ENCODE results near the gene SOX11.

DNA sequence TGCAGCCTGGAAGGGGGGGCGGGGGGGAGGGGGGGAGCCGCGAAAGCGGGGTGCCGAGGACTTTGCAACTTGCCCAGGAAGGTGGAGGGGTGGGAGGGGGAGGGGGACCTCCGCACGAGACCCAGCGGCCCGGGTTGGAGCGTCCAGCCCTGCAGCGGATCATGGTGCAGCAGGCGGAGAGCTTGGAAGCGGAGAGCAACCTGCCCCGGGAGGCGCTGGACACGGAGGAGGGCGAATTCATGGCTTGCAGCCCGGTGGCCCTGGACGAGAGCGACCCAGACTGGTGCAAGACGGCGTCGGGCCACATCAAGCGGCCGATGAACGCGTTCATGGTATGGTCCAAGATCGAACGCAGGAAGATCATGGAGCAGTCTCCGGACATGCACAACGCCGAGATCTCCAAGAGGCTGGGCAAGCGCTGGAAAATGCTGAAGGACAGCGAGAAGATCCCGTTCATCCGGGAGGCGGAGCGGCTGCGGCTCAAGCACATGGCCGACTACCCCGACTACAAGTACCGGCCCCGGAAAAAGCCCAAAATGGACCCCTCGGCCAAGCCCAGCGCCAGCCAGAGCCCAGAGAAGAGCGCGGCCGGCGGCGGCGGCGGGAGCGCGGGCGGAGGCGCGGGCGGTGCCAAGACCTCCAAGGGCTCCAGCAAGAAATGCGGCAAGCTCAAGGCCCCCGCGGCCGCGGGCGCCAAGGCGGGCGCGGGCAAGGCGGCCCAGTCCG lies 540 bp downstream of the SOX11 start:
- no peak for TF ChIP-seq POLR2A (IDR thresholded peaks at IDR 0.05)
- TF ChIP-seq, protein P1, sequence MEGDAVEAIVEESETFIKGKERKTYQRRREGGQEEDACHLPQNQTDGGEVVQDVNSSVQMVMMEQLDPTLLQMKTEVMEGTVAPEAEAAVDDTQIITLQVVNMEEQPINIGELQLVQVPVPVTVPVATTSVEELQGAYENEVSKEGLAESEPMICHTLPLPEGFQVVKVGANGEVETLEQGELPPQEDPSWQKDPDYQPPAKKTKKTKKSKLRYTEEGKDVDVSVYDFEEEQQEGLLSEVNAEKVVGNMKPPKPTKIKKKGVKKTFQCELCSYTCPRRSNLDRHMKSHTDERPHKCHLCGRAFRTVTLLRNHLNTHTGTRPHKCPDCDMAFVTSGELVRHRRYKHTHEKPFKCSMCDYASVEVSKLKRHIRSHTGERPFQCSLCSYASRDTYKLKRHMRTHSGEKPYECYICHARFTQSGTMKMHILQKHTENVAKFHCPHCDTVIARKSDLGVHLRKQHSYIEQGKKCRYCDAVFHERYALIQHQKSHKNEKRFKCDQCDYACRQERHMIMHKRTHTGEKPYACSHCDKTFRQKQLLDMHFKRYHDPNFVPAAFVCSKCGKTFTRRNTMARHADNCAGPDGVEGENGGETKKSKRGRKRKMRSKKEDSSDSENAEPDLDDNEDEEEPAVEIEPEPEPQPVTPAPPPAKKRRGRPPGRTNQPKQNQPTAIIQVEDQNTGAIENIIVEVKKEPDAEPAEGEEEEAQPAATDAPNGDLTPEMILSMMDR (IDR thresholded peaks at IDR 0.05): no peak

Measured in right lobe of liver (tissue), 4 donors.